IMR-90 (cell line): ENCODE data around the gene ROGDI.

ENCODE experiments used
- BHLHE40 ChIP-seq: fragments of 150-350 bp; IDR thresholded peaks from 2 replicates; pipeline ENCODE4 v1.6.1; 2016; ENCODE audit warnings: mild to moderate bottlenecking, low read depth, low read length
- CEBPB ChIP-seq: IDR thresholded peaks from 2 replicates; pipeline ENCODE4 v1.6.1; 2012; ENCODE audit warnings: low read depth, low read length, improper control_type of control experiment
- ELK1 ChIP-seq: fragments of 150-350 bp; IDR thresholded peaks from 2 replicates; pipeline ENCODE4 v1.6.1; 2016; ENCODE audit warnings: low read depth, mild to moderate bottlenecking, low read length, moderate library complexity, borderline replicate concordance
- FOS ChIP-seq: fragments of 150-350 bp; IDR thresholded peaks from 2 replicates; pipeline ENCODE4 v1.6.1; 2016; ENCODE audit warnings: low read depth, low read length
- NFE2L2 ChIP-seq: fragments of 150-350 bp; IDR thresholded peaks from 2 replicates; pipeline ENCODE4 v1.6.1; 2016; ENCODE audit warnings: low read depth, mild to moderate bottlenecking, low read length
- POLR2A ChIP-seq: IDR thresholded peaks from 2 replicates; pipeline ENCODE4 v1.6.1; 2012; ENCODE audit warnings: mild to moderate bottlenecking, low read depth, low read length
- RAD21 ChIP-seq: IDR thresholded peaks from 2 replicates; pipeline ENCODE4 v1.6.1; 2012; ENCODE audit warnings: low read length, improper control_type of control experiment
- RCOR1 ChIP-seq: IDR thresholded peaks from 2 replicates; pipeline ENCODE4 v1.6.1; 2012; ENCODE audit warnings: mild to moderate bottlenecking, low read length, improper control_type of control experiment; ENCODE audit not compliant: insufficient replicate concordance
- RFX5 ChIP-seq: IDR thresholded peaks from 2 replicates; pipeline ENCODE4 v1.8.0; 2012; ENCODE audit warnings: low read depth, mild to moderate bottlenecking, low read length, moderate library complexity
- SMC3 ChIP-seq: fragments of 150-350 bp; IDR thresholded peaks from 2 replicates; pipeline ENCODE4 v1.6.1; 2016; ENCODE audit warnings: low read depth, mild to moderate bottlenecking, antibody characterized with exemption, low read length, moderate library complexity
- TF ChIP-seq, protein P1 (sequence below): conservative IDR thresholded peaks from 2 replicates; pipeline ENCODE4 v1.5.1; 2012; ENCODE audit warnings: mild to moderate bottlenecking, low read depth, low read length, improper control_type of control experiment
- TF ChIP-seq, protein P2 (sequence below): fragments of 150-350 bp; IDR thresholded peaks from 2 replicates; pipeline ENCODE4 v1.6.1; 2017; ENCODE audit warnings: mild to moderate bottlenecking, antibody characterized with exemption, low read length, low read depth

DNA sequence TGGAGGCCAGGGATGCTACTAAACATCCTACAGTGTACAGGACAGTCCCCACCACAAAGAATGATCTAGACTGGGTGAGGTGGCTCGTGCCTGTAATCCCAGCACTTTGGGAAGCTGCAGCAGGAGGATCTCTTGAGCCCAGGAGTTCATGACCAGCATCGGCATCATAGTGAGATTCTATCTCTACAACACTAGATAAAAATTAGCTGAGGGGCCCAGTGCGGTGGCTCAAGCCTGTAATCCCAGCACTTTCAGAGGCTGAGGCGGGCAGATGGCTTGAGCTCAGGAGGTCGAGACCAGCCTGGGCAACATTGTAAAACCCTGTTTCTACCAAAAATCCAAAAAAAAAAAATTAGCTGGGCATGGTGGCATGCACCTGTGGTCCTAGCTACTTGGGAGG, 30.1 kb downstream of the ROGDI start:
- TF ChIP-seq RFX5 (no peak), BHLHE40 (no peak), RAD21 (no peak), POLR2A (no peak), RCOR1 (no peak), ELK1 (no peak), FOS (no peak), CEBPB (no peak), NFE2L2 (no peak), SMC3 (no peak)
- TF ChIP-seq, protein P1, sequence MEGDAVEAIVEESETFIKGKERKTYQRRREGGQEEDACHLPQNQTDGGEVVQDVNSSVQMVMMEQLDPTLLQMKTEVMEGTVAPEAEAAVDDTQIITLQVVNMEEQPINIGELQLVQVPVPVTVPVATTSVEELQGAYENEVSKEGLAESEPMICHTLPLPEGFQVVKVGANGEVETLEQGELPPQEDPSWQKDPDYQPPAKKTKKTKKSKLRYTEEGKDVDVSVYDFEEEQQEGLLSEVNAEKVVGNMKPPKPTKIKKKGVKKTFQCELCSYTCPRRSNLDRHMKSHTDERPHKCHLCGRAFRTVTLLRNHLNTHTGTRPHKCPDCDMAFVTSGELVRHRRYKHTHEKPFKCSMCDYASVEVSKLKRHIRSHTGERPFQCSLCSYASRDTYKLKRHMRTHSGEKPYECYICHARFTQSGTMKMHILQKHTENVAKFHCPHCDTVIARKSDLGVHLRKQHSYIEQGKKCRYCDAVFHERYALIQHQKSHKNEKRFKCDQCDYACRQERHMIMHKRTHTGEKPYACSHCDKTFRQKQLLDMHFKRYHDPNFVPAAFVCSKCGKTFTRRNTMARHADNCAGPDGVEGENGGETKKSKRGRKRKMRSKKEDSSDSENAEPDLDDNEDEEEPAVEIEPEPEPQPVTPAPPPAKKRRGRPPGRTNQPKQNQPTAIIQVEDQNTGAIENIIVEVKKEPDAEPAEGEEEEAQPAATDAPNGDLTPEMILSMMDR = no peak
- TF ChIP-seq, protein P2, sequence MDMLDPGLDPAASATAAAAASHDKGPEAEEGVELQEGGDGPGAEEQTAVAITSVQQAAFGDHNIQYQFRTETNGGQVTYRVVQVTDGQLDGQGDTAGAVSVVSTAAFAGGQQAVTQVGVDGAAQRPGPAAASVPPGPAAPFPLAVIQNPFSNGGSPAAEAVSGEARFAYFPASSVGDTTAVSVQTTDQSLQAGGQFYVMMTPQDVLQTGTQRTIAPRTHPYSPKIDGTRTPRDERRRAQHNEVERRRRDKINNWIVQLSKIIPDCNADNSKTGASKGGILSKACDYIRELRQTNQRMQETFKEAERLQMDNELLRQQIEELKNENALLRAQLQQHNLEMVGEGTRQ = no peak
